ENCODE measurements around the gene COX8C. TPM values are rescaled to one million over a fixed set of nuclear protein-coding genes. Genes with fewer than 3 reads are reported as not detected.
"Not testable (repeated sequence)": the region's sequence is repeated elsewhere in the genome, so short reads cannot be mapped to it uniquely, and the experiment has no call there.

COX8C gene
- total RNA-seq, 1 experiment from 2014 or later, result not detected

DNA sequence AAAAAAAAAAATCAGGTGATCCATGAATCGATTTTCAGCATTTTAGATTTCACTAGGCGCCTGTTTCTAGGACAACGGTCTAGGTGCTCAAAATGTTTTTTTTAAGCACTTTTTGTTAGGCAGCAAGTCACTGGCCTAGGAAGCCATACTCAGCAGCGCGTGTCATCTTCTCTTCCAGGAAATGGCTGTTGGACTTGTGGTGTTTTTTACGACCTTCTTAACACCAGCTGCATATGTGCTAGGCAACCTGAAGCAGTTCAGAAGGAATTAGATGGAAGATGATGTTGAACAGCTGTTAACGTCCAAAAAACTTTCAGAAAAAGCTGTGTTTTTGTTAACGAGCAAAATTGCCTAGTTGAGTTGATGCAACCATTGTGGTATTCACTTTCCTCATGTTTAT is 868 bp downstream of the COX8C start (continued):
- TF ChIP-seq ELF1 (IDR thresholded peaks at IDR 0.05; ENCODE audit: borderline replicate concordance, low read depth), result no peak
- no peak for TF ChIP-seq YY1 (IDR thresholded peaks at IDR 0.05; ENCODE audit: extremely low read depth, insufficient replicate concordance, low read depth, low read length)
- TF ChIP-seq SP1 (IDR thresholded peaks at IDR 0.05; ENCODE audit: low read depth), result no peak
- TF ChIP-seq SRF (IDR thresholded peaks at IDR 0.05; ENCODE audit: low read depth), result no peak
- TF ChIP-seq TCF7L2 (IDR thresholded peaks at IDR 0.05; ENCODE audit: borderline replicate concordance, extremely low read depth, insufficient read depth, insufficient read length), result no peak
- no peak for TF ChIP-seq ZFX (IDR thresholded peaks at IDR 0.05)

DNA sequence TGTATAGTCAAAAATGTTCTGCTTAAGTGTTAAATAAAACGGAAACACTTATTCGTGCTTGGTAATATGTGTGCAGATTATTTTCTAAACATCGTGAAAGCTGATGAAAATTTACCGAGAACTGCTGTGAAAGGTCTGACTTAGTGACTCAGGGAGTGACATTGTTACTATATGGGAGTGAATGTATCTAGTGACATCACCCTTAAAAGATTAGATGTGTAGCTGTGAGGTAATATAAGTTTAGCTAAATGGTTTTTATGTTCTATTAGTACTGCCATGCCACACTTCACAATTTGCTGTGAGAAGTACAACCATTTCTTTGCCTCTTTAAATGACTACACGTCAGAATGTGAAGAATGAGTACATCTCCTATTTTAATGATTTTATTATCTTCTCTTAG is 1.3 kb downstream of the COX8C start:
- DNase-seq (ENCODE audit: low read depth, low spot score) (no peak), ATAC-seq (no peak)
- Histone ChIP-seq H4K20me1 (ENCODE audit: insufficient read depth) (no peaks in the 10 kb centered on the region), H3K27ac (ENCODE audit: low read depth, low read length) (no peak overlapping the region), H3K4me1 (ENCODE audit: control insufficient read depth in 1 of 2, insufficient read depth in 2 of 2, low read length in 2 of 2) (no peaks in the 10 kb centered on the region), H3K36me3 (ENCODE audit: control insufficient read depth in 1 of 2, insufficient read depth in 2 of 2, low read length in 2 of 2) (no peaks in the 10 kb centered on the region), H3K79me2 (ENCODE audit: insufficient read depth, low read length) (no peaks in the 10 kb centered on the region), H3K4me2 (ENCODE audit: low read length) (no peak overlapping the region), H3K9me3 (ENCODE audit: control insufficient read depth in 1 of 2, insufficient read depth in 1 of 2, low read depth in 1 of 2, low read length in 2 of 2) (no peaks in the 10 kb centered on the region), H3K9ac (ENCODE audit: low read length) (no peak overlapping the region), H3K9me2 (ENCODE audit: insufficient read depth) (no peaks in the 10 kb centered on the region), H3K4me3 (replicated peaks in 1 of 2; ENCODE audit: low read depth in 1 of 2, low read length in 2 of 2) (no peak overlapping the region), H2AFZ (ENCODE audit: low read depth, low read length, poor library complexity, severe bottlenecking) (no peak overlapping the region), H3K27me3 (ENCODE audit: insufficient read depth, low read length) (no peaks in the 10 kb centered on the region)
- ChIA-PET POLR2A (no interaction called here), RAD21 (ENCODE audit: low non-redundant PET in 1 of 2, low total read pairs in 2 of 2, uncharacterized antibody in 2 of 2, unreplicated experiment in 2 of 2) (no interaction called here), CTCF (no interaction called here)
- no peak for TF ChIP-seq POLR2AphosphoS5 (IDR thresholded peaks at IDR 0.05; ENCODE audit: low read depth, low read length)
- TF ChIP-seq CBX3 (IDR thresholded peaks at IDR 0.05; ENCODE audit: low read depth), result no peak
- TF ChIP-seq RAD21 (IDR thresholded peaks at IDR 0.05; ENCODE audit: low read depth), result no peak
- no peak for TF ChIP-seq ELF1 (IDR thresholded peaks at IDR 0.05; ENCODE audit: borderline replicate concordance, low read depth)
- TF ChIP-seq JUND (IDR thresholded peaks at IDR 0.05), result no peak
- TF ChIP-seq SRF (IDR thresholded peaks at IDR 0.05; ENCODE audit: low read depth), result no peak
- no peak for TF ChIP-seq EZH2phosphoT487 (IDR thresholded peaks at IDR 0.05; ENCODE audit: borderline replicate concordance)
- no peak for TF ChIP-seq CEBPB (IDR thresholded peaks at IDR 0.05; ENCODE audit: low read depth)
- TF ChIP-seq, protein P1, sequence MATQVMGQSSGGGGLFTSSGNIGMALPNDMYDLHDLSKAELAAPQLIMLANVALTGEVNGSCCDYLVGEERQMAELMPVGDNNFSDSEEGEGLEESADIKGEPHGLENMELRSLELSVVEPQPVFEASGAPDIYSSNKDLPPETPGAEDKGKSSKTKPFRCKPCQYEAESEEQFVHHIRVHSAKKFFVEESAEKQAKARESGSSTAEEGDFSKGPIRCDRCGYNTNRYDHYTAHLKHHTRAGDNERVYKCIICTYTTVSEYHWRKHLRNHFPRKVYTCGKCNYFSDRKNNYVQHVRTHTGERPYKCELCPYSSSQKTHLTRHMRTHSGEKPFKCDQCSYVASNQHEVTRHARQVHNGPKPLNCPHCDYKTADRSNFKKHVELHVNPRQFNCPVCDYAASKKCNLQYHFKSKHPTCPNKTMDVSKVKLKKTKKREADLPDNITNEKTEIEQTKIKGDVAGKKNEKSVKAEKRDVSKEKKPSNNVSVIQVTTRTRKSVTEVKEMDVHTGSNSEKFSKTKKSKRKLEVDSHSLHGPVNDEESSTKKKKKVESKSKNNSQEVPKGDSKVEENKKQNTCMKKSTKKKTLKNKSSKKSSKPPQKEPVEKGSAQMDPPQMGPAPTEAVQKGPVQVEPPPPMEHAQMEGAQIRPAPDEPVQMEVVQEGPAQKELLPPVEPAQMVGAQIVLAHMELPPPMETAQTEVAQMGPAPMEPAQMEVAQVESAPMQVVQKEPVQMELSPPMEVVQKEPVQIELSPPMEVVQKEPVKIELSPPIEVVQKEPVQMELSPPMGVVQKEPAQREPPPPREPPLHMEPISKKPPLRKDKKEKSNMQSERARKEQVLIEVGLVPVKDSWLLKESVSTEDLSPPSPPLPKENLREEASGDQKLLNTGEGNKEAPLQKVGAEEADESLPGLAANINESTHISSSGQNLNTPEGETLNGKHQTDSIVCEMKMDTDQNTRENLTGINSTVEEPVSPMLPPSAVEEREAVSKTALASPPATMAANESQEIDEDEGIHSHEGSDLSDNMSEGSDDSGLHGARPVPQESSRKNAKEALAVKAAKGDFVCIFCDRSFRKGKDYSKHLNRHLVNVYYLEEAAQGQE (IDR thresholded peaks at IDR 0.05; ENCODE audit: low read depth), result no peak
- no TSS peak for BruUV-seq (replicated peaks)
- intact Hi-C loops (cut with micrococcal nuclease), result no loop called here

DNA sequence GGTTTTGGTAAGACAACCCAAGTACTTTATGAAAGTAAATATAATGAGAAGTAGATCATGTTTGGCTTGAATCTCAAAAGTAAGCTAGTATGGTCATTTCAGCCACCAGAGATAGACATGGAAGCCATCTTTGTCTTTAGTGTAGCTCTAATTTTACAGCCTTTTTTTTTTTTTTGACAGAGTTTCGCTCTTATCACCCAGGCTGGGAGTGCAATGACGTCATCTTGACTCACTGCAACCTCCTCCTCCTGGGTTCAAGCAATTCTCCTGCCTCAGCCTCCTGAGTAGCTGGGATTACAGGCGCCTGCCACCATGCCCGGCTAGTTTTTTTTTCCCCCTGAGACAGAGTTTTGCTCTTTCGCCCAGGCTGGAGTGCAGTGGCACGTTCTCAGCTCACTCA is 7.9 kb downstream of the COX8C start:
- ATAC-seq; BruUV-seq (replicated peaks): not testable (repeated sequence)

More for the DNA sequence above, 7.9 kb downstream of the COX8C start:
- H4K20me1 ChIP-seq (ENCODE audit: insufficient read depth); H3K4me2 ChIP-seq (ENCODE audit: low read length); intact Hi-C loops (cut with micrococcal nuclease); RAD21 ChIA-PET (ENCODE audit: low non-redundant PET in 1 of 2, low total read pairs in 2 of 2, uncharacterized antibody in 2 of 2, unreplicated experiment in 2 of 2); H3K9me2 ChIP-seq (ENCODE audit: insufficient read depth); H3K4me1 ChIP-seq (ENCODE audit: control insufficient read depth in 1 of 2, insufficient read depth in 2 of 2, low read length in 2 of 2); H3K9ac ChIP-seq (ENCODE audit: low read length); POLR2A ChIA-PET; CTCF ChIA-PET; H3K4me3 ChIP-seq (replicated peaks in 1 of 2; ENCODE audit: low read depth in 1 of 2, low read length in 2 of 2); H3K36me3 ChIP-seq (ENCODE audit: control insufficient read depth in 1 of 2, insufficient read depth in 2 of 2, low read length in 2 of 2); H3K9me3 ChIP-seq (ENCODE audit: control insufficient read depth in 1 of 2, insufficient read depth in 1 of 2, low read depth in 1 of 2, low read length in 2 of 2); H2AFZ ChIP-seq (ENCODE audit: low read depth, low read length, poor library complexity, severe bottlenecking); H3K27me3 ChIP-seq (ENCODE audit: insufficient read depth, low read length); DNase-seq (ENCODE audit: low read depth, low spot score); H3K27ac ChIP-seq (ENCODE audit: low read depth, low read length); H3K79me2 ChIP-seq (ENCODE audit: insufficient read depth, low read length): not testable (repeated sequence)
